ENCODE data around the gene OTULIN.
A peak's percentile ranks its signal among the peaks of the same experiment; 100 is the strongest.

Gene OTULIN

GRCh38 chr5:14664270-14665100 lies at the start of gene OTULIN:
Gene OTULIN (plus strand): TSS chr5:14664718. CDS start chr5:14664826, 108 bp downstream.
- DNase-seq (ENCODE audit: extremely low spot score): peak; percentile 95
- ChIA-PET POLR2A (interaction anchor here (0.9 kb wide), 1 partner anchor 10 kb away, joined by 3 read pairs; no protein-coding TSS in a partner anchor), CTCF (no interaction called here)
- TF ChIP-seq ARNT (IDR thresholded peaks at IDR 0.05): no peak
- TF ChIP-seq TARDBP (IDR thresholded peaks at IDR 0.05): peak; percentile 79
- peak; percentile 95 for TF ChIP-seq L3MBTL2 (conservative IDR thresholded peaks at IDR 0.05)

GRCh38 chr5:14615365-14615764 lies 49.2 kb upstream of the OTULIN start:
- TF ChIP-seq BHLHE40 (IDR thresholded peaks at IDR 0.05; ENCODE audit: borderline replicate concordance) (no peak), HDGF (IDR thresholded peaks at IDR 0.05; ENCODE audit: borderline replicate concordance) (no peak), NFRKB (IDR thresholded peaks at IDR 0.05) (no peak)
- CTCF ChIA-PET: no interaction called here
- POLR2A ChIA-PET: no interaction called here
- no peak for DNase-seq (ENCODE audit: extremely low spot score)

GRCh38 chr5:14617441-14617840 lies 47.1 kb upstream of the OTULIN start:
- ChIA-PET CTCF (no interaction called here), POLR2A (no interaction called here)
- TF ChIP-seq ARNT (IDR thresholded peaks at IDR 0.05): no peak
- no peak for TF ChIP-seq HDGF (IDR thresholded peaks at IDR 0.05; ENCODE audit: borderline replicate concordance)
- TF ChIP-seq BHLHE40 (IDR thresholded peaks at IDR 0.05; ENCODE audit: borderline replicate concordance): no peak
- no peak for TF ChIP-seq CTBP1 (IDR thresholded peaks at IDR 0.05; ENCODE audit: borderline replicate concordance)
- TF ChIP-seq LEF1 (IDR thresholded peaks at IDR 0.05; ENCODE audit: borderline replicate concordance): no peak
- TF ChIP-seq FOXK2 (IDR thresholded peaks at IDR 0.05): no peak
- no peak for TF ChIP-seq ZNF384 (IDR thresholded peaks at IDR 0.05)
- TF ChIP-seq SUZ12 (IDR thresholded peaks at IDR 0.05): no peak
- TF ChIP-seq L3MBTL2 (conservative IDR thresholded peaks at IDR 0.05): no peak
- TF ChIP-seq TARDBP (IDR thresholded peaks at IDR 0.05): no peak
- no peak for TF ChIP-seq SP1 (IDR thresholded peaks at IDR 0.05)
- TF ChIP-seq PKNOX1 (IDR thresholded peaks at IDR 0.05): no peak
- TF ChIP-seq ELF4 (IDR thresholded peaks at IDR 0.05): no peak
- no peak for TF ChIP-seq NFRKB (IDR thresholded peaks at IDR 0.05)
- DNase-seq (ENCODE audit: extremely low spot score): no peak

GRCh38 chr5:14627270-14627669 lies 37.2 kb upstream of the OTULIN start:
- ChIA-PET POLR2A (no interaction called here), CTCF (no interaction called here)
- no peak for TF ChIP-seq L3MBTL2 (conservative IDR thresholded peaks at IDR 0.05)
- TF ChIP-seq NFRKB (IDR thresholded peaks at IDR 0.05): no peak
- no peak for TF ChIP-seq FOXK2 (IDR thresholded peaks at IDR 0.05)
- no peak for DNase-seq (ENCODE audit: extremely low spot score)

GRCh38 chr5:14628346-14628745 lies 36.2 kb upstream of the OTULIN start:
- ChIA-PET CTCF (interaction anchor here (0.5 to 0.8 kb wide), 2 partner anchors 20 to 50 kb away, joined by 3 read pairs; no protein-coding TSS in a partner anchor), POLR2A (no interaction called here)
- DNase-seq (ENCODE audit: extremely low spot score): peak; percentile 35
- TF ChIP-seq FOXM1 (IDR thresholded peaks at IDR 0.05; ENCODE audit: borderline replicate concordance) (no peak), L3MBTL2 (conservative IDR thresholded peaks at IDR 0.05) (no peak), FOXA1 (IDR thresholded peaks at IDR 0.05) (no peak), HDGF (IDR thresholded peaks at IDR 0.05; ENCODE audit: borderline replicate concordance) (no peak), LEF1 (IDR thresholded peaks at IDR 0.05; ENCODE audit: borderline replicate concordance) (no peak), PKNOX1 (IDR thresholded peaks at IDR 0.05) (no peak), ZNF384 (IDR thresholded peaks at IDR 0.05) (no peak), SUZ12 (IDR thresholded peaks at IDR 0.05) (no peak), NFRKB (IDR thresholded peaks at IDR 0.05) (no peak), ARNT (IDR thresholded peaks at IDR 0.05) (no peak), BHLHE40 (IDR thresholded peaks at IDR 0.05; ENCODE audit: borderline replicate concordance) (no peak), TARDBP (IDR thresholded peaks at IDR 0.05) (no peak), CTBP1 (IDR thresholded peaks at IDR 0.05; ENCODE audit: borderline replicate concordance) (no peak), FOXK2 (IDR thresholded peaks at IDR 0.05) (no peak), SP1 (IDR thresholded peaks at IDR 0.05) (no peak), ELF4 (IDR thresholded peaks at IDR 0.05) (no peak)

GRCh38 chr5:14630671-14631070 lies 33.8 kb upstream of the OTULIN start:
- CTCF ChIA-PET: interaction anchor here (0.6 kb wide), 1 partner anchor 103 kb away, joined by 4 read pairs; no protein-coding TSS in a partner anchor
- no peak for DNase-seq (ENCODE audit: extremely low spot score)
- POLR2A ChIA-PET: no interaction called here
- TF ChIP-seq TARDBP (IDR thresholded peaks at IDR 0.05) (no peak), ARNT (IDR thresholded peaks at IDR 0.05) (no peak), PKNOX1 (IDR thresholded peaks at IDR 0.05) (no peak), BHLHE40 (IDR thresholded peaks at IDR 0.05; ENCODE audit: borderline replicate concordance) (no peak), ELF4 (IDR thresholded peaks at IDR 0.05) (no peak), FOXA1 (IDR thresholded peaks at IDR 0.05) (no peak), SP1 (IDR thresholded peaks at IDR 0.05) (no peak), FOXM1 (IDR thresholded peaks at IDR 0.05; ENCODE audit: borderline replicate concordance) (no peak), CTBP1 (IDR thresholded peaks at IDR 0.05; ENCODE audit: borderline replicate concordance) (no peak), NFRKB (IDR thresholded peaks at IDR 0.05) (no peak), LEF1 (IDR thresholded peaks at IDR 0.05; ENCODE audit: borderline replicate concordance) (no peak), SUZ12 (IDR thresholded peaks at IDR 0.05) (no peak), ZNF384 (IDR thresholded peaks at IDR 0.05) (no peak), HDGF (IDR thresholded peaks at IDR 0.05; ENCODE audit: borderline replicate concordance) (no peak), L3MBTL2 (conservative IDR thresholded peaks at IDR 0.05) (no peak)
